Activated gamma-delta T cell treated with anti-CD3 and anti-CD28 coated beads, Interleukin-2, amount 50 U/mL, for 16 hours (primary cell): ENCODE measurements around the gene ABCC4.

Experiments
- DNase-seq: peaks from one replicate; pipeline ENCODE4 v3.0.0-alpha.2; 2020; ENCODE audit warnings: low read depth

The ABCC4 gene

DNA sequence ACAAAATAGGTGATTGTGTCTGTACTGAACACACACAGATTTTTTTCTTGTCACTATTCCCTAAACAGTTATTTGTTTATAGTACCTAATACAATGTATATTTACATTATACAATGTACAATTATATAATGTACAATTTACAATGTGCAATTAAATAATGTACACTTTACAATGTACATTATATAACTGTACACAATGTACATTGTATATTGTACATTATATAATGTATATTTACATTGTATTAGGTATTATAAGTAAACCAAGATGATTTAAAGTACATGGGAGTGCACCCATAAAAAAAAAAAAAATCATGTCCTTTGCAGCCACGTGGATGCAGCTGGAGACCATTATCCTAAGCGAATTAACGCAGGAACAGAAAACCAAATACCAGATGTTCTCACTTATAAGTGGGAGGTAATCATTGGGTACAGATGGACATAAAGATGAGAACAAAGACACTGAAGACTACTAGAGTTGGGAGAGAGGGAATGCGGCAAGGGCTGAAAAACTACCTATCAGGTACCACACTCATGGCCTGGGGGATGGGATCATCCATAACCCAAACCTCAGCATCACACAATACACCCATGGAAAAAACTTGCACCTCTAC lies 68.1 kb downstream of the ABCC4 start:
- no peak for DNase-seq

- DNase-seq: no peak
These were observed 69.9 kb downstream of the ABCC4 start for GRCh38 chr13:95231393-95231792.

GRCh38 chr13:95229855-95230254 lies 71.4 kb downstream of the ABCC4 start:
- DNase-seq: no peak

DNA sequence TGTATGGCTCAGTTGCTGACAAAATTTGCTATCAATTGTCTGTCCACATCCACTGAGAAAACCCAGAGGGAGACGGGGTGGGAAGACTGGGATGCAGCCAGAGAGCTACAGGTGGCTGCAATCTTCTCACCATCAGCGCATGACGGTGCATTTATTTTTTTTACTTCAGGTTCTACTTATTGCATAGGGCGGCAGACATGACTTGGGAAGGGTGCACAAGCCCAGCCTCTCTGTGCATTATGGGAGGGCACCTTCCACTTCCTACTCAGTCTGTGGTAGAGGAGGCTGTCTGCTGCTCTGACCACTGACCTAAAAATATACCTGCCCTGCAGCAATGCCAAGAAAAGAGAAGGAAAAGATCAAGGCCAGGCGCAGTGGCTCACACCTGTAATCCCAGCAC lies 73.1 kb downstream of the ABCC4 start:
- DNase-seq: no peak

GRCh38 chr13:95226932-95227695 lies 74.1 kb downstream of the ABCC4 start:
- DNase-seq: no peak

- DNase-seq: no peak
These were observed 74.8 kb downstream of the ABCC4 start for GRCh38 chr13:95226476-95226875.

- DNase-seq: no peak
These were observed 75.2 kb downstream of the ABCC4 start for GRCh38 chr13:95226050-95226449.

DNA sequence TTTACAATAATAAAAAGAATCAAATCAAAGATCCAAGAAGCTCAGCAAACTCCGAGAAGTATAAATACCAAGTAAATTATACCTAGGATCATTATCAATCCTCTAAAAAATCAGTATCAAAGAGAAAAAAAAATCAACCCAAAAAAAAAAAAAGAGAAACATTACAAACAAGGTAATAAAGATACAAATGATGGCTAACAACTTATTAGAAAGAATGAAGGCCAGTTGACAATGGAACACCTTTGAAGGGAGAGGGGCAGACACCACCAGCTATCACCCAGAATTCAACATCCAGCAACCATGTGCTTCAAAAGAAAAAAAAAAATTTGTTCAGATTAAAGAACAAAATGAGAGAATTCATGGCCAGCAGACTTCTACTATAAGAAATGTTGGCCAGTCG lies 77.2 kb downstream of the ABCC4 start:
- DNase-seq: no peak

DNA sequence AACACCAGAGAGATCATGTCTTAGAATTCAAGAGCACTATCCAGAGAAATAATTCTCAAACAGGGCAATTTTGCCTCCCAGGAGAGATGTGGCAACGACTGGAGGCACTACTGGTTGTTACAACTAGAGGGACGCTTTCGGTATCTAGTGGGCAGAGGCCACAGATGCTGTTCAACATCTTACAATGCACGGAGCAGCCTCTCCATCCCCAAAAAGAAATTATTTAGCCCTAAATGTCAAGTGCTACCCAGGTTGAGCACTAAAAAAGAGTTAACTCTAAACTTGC lies 78.6 kb downstream of the ABCC4 start:
- no peak for DNase-seq

- no peak for DNase-seq
These were observed 79.1 kb downstream of the ABCC4 start for GRCh38 chr13:95221971-95222732.

DNA sequence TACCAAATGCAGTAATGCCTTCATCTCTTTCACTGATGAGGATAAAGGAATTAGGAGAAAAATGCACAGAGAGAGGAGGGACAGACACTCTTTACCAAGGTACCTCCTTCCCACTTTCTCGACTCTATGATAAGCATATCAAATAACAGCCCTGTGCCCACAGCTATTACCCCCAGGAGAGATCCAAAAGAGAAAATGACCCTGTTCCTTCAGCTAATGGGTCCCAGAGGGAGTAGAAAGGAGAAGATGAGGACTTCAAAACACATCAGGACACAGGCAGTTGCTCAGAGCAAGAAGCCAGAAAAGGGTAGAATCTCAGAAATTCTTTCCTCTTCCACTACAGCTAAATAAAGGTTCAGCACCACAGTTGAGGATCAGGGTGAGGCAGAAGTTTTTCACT lies 80.6 kb downstream of the ABCC4 start:
- no peak for DNase-seq

GRCh38 chr13:95217920-95218830 lies 83.1 kb downstream of the ABCC4 start:
- no peak for DNase-seq

DNA sequence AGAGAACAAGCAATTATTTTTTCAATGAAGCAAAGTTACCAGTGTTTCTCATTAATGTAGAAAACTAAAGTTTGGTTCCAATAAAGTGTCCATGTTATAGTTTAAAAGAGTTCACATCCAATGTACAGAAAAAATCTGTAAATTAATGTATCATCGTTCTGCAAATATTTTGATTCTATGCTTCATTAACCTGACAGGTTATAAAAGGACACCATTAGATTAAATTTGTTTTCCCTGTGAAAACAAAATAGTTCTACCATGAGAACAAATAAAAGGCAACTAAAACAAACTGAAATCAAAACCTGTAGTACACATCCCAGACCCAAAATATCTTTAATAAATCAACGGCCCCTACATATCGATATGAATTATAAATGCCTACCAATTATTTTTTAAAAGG lies 85.1 kb downstream of the ABCC4 start:
- no peak for DNase-seq

GRCh38 chr13:95212983-95213850 lies 88.0 kb downstream of the ABCC4 start:
- no peak for DNase-seq

GRCh38 chr13:95209109-95209508 lies 92.1 kb downstream of the ABCC4 start:
- no peak for DNase-seq

- DNase-seq: no peak
These were observed 93.4 kb downstream of the ABCC4 start for GRCh38 chr13:95207769-95208366.

- DNase-seq: no peak
These were observed 95.1 kb downstream of the ABCC4 start for GRCh38 chr13:95206116-95206515.

DNA sequence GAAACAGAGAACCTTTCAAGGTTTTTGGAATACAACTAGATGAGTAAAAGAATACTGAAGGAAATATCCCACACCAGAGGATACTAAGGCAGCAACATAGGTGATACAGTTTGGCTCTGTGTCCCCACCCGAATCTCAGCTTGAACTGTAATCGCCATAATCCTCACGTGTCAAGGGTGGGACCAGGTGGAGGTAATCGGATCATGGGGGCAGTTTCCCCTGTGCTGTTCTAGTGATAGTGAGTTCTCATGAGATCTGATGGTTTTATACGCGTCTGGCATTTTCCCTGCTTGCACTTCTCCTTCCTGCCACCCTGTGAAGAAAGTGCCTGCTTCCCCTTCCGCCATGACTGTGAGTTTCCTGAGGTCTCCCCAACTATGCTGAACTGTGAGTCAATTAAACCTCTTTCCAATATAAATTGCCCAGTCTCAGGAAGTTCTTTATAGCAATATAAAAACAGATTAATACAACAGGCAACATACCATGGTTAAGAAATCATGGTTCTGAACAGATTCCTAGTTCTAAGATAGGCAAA lies 97.0 kb downstream of the ABCC4 start:
- DNase-seq: no peak

GRCh38 chr13:95201814-95202651 lies 99.2 kb downstream of the ABCC4 start:
- DNase-seq: no peak
